Measurements from ENCODE around the gene BTBD2. TPM values are rescaled to one million over a fixed set of nuclear protein-coding genes. Genes with fewer than 3 reads are reported as not detected.

Gene BTBD2
- total RNA-seq, 1 donor from 2014 or later: 48.8 TPM

- Histone ChIP-seq H3K4me3 (no peak overlapping the region), H3K4me2 (no peak overlapping the region), H3K9me3 (ENCODE audit: low read depth) (no peaks in the 10 kb centered on the region), H2AFZ (replicated peaks) (no peak overlapping the region), H3K36me3 (no peaks in the 10 kb centered on the region), H3K79me2 (ENCODE audit: low read depth) (no peaks in the 10 kb centered on the region), H3K27me3 (no peaks in the 10 kb centered on the region), H3K4me1 (peaks cover 9% of the 10 kb centered on the region), H3K27ac (no peak overlapping the region), H3K9ac (no peak overlapping the region), H4K20me1 (ENCODE audit: low read depth) (peaks cover 6% of the 10 kb centered on the region), H3F3A (ENCODE audit: low read depth) (peaks cover 48% of the 10 kb centered on the region)
- no peak overlapping the region for H3K4me3 Mint-ChIP-seq
- H3K27ac Mint-ChIP-seq: no peak overlapping the region
- no peak for TF ChIP-seq EZH2 (IDR thresholded peaks at IDR 0.05)
- TF ChIP-seq CTCF (IDR thresholded peaks at IDR 0.05): no peak
- TF ChIP-seq EZH2phosphoT487 (IDR thresholded peaks at IDR 0.05): no peak
- peaks cover 4% of the 10 kb centered on the region for H3K36me3 Mint-ChIP-seq
- H3K4me1 Mint-ChIP-seq: peaks cover 15% of the 10 kb centered on the region
- H3K27me3 Mint-ChIP-seq (ENCODE audit: insufficient read depth, low read depth): peaks cover 5% of the 10 kb centered on the region
- peaks cover 2% of the 10 kb centered on the region for H3K9me3 Mint-ChIP-seq
- DNase-seq (ENCODE audit: low spot score): no peak
These were observed 18.3 kb upstream of the BTBD2 start for GRCh38 chr19:2033825-2034159.

- H3K27ac ChIP-seq: no peak overlapping the region
These were observed 17.8 kb upstream of the BTBD2 start for GRCh38 chr19:2033115-2033824.

DNA sequence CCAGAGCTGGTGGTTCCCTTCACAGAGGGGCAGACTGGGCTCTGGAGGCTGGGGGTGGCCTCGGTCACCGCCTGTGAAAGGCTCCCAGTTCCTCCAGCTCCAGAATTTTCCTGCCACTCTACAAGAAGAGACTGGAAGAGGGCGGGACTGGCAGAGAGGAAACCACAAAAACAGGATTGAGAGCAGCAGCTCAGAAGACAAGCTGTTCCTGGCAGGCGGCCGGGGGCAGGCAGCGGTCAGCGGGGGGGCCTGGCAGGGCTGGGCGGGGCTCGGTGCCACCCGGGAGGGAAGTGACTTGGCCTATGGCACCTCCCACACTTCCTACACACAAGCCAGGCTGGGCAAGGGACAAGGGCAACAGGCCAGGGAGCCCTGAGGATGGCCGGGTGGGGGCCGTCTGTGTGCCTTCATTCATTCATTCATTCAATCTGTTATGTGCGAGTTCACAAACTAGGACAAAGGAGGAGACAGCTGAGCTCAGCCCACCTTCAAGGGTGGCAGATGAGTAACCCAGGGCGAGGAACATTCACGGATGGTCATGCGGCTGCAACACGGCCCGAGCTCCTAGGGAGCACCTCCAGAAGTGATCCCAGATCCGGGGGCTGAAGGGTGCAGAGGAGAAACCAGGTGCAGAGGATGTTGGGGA, 16.9 kb upstream of the BTBD2 start:
- H3K4me3 ChIP-seq: no peak overlapping the region
- H3K27me3 ChIP-seq: no peaks in the 10 kb centered on the region
- peaks cover 5% of the 10 kb centered on the region for H3K27me3 Mint-ChIP-seq (ENCODE audit: insufficient read depth, low read depth)
- peaks cover 2% of the 10 kb centered on the region for H3K9me3 Mint-ChIP-seq
- TF ChIP-seq EZH2phosphoT487 (IDR thresholded peaks at IDR 0.05): no peak
- no peak for TF ChIP-seq CTCF (IDR thresholded peaks at IDR 0.05)
- TF ChIP-seq EZH2 (IDR thresholded peaks at IDR 0.05): no peak
- H3K27ac Mint-ChIP-seq: peak overlapping the region; percentile 92
- no peak overlapping the region for H3K4me3 Mint-ChIP-seq
- peaks cover 45% of the 10 kb centered on the region for H3F3A ChIP-seq (ENCODE audit: low read depth)
- peaks cover 9% of the 10 kb centered on the region for H3K4me1 ChIP-seq
- no peaks in the 10 kb centered on the region for H3K79me2 ChIP-seq (ENCODE audit: low read depth)
- peak; percentile 31 for DNase-seq (ENCODE audit: low spot score)
- H3K9me3 ChIP-seq (ENCODE audit: low read depth): no peaks in the 10 kb centered on the region
- H3K36me3 ChIP-seq: no peaks in the 10 kb centered on the region
- peak overlapping the region; percentile 52 for H3K4me2 ChIP-seq
- H3K27ac ChIP-seq: no peak overlapping the region
- peaks cover 1% of the 10 kb centered on the region for H3K36me3 Mint-ChIP-seq
- H4K20me1 ChIP-seq (ENCODE audit: low read depth): no peaks in the 10 kb centered on the region
- peak overlapping the region; percentile 79 for H2AFZ ChIP-seq (replicated peaks)
- no peak overlapping the region for H3K9ac ChIP-seq
- peaks cover 17% of the 10 kb centered on the region for H3K4me1 Mint-ChIP-seq

More at GRCh38 chr19:2033115-2033824, 17.8 kb upstream of the BTBD2 start:
- peaks cover 18% of the 10 kb centered on the region for H3K4me1 Mint-ChIP-seq
- peaks cover 5% of the 10 kb centered on the region for H3K27me3 Mint-ChIP-seq (ENCODE audit: insufficient read depth, low read depth)
- H3K79me2 ChIP-seq (ENCODE audit: low read depth): no peaks in the 10 kb centered on the region
- no peaks in the 10 kb centered on the region for H3K27me3 ChIP-seq
- DNase-seq (ENCODE audit: low spot score): no peak
- peaks cover 2% of the 10 kb centered on the region for H4K20me1 ChIP-seq (ENCODE audit: low read depth)
- H3K4me3 Mint-ChIP-seq: no peak overlapping the region
- H3K36me3 Mint-ChIP-seq: peaks cover 4% of the 10 kb centered on the region
- no peak overlapping the region for H3K9ac ChIP-seq
- TF ChIP-seq CTCF (IDR thresholded peaks at IDR 0.05): no peak
- TF ChIP-seq EZH2 (IDR thresholded peaks at IDR 0.05): no peak
- TF ChIP-seq EZH2phosphoT487 (IDR thresholded peaks at IDR 0.05): no peak
- no peak overlapping the region for H3K27ac Mint-ChIP-seq
- peaks cover 9% of the 10 kb centered on the region for H3K4me1 ChIP-seq
- no peaks in the 10 kb centered on the region for H3K36me3 ChIP-seq
- no peak overlapping the region for H2AFZ ChIP-seq (replicated peaks)
- no peaks in the 10 kb centered on the region for H3K9me3 ChIP-seq (ENCODE audit: low read depth)
- peaks cover 49% of the 10 kb centered on the region for H3F3A ChIP-seq (ENCODE audit: low read depth)
- H3K9me3 Mint-ChIP-seq: peaks cover 2% of the 10 kb centered on the region
- H3K4me3 ChIP-seq: no peak overlapping the region
- H3K4me2 ChIP-seq: no peak overlapping the region
